ENCODE measurements around the gene CSTF2.

DNA sequence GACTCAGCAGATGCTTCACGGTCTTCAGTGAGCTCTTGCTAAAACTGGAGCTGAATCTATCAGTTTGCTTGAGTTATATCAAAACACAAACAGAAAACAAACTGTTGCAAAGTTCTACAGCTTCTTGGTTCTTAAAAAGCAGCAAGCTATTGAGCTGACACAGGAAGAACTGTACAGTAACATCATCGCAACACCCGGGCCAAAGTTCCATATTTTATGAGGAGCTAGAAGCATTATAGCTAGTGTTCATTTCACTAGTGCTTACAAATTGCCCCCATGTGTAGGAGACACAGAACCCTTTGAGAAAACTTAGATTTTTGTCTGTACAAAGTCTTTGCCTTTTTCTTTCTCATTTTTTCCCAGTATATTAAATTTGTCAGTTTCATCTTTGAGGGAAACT is 17.3 kb upstream of the CSTF2 start:
- TF ChIP-seq, protein P1, sequence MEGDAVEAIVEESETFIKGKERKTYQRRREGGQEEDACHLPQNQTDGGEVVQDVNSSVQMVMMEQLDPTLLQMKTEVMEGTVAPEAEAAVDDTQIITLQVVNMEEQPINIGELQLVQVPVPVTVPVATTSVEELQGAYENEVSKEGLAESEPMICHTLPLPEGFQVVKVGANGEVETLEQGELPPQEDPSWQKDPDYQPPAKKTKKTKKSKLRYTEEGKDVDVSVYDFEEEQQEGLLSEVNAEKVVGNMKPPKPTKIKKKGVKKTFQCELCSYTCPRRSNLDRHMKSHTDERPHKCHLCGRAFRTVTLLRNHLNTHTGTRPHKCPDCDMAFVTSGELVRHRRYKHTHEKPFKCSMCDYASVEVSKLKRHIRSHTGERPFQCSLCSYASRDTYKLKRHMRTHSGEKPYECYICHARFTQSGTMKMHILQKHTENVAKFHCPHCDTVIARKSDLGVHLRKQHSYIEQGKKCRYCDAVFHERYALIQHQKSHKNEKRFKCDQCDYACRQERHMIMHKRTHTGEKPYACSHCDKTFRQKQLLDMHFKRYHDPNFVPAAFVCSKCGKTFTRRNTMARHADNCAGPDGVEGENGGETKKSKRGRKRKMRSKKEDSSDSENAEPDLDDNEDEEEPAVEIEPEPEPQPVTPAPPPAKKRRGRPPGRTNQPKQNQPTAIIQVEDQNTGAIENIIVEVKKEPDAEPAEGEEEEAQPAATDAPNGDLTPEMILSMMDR (IDR thresholded peaks at IDR 0.05; ENCODE audit: low read depth, low read length, missing input control) = no peak
- no peak for TF ChIP-seq JUND (IDR thresholded peaks at IDR 0.05)
- no peak for TF ChIP-seq RAD21 (IDR thresholded peaks at IDR 0.05)
- TF ChIP-seq, protein P2, sequence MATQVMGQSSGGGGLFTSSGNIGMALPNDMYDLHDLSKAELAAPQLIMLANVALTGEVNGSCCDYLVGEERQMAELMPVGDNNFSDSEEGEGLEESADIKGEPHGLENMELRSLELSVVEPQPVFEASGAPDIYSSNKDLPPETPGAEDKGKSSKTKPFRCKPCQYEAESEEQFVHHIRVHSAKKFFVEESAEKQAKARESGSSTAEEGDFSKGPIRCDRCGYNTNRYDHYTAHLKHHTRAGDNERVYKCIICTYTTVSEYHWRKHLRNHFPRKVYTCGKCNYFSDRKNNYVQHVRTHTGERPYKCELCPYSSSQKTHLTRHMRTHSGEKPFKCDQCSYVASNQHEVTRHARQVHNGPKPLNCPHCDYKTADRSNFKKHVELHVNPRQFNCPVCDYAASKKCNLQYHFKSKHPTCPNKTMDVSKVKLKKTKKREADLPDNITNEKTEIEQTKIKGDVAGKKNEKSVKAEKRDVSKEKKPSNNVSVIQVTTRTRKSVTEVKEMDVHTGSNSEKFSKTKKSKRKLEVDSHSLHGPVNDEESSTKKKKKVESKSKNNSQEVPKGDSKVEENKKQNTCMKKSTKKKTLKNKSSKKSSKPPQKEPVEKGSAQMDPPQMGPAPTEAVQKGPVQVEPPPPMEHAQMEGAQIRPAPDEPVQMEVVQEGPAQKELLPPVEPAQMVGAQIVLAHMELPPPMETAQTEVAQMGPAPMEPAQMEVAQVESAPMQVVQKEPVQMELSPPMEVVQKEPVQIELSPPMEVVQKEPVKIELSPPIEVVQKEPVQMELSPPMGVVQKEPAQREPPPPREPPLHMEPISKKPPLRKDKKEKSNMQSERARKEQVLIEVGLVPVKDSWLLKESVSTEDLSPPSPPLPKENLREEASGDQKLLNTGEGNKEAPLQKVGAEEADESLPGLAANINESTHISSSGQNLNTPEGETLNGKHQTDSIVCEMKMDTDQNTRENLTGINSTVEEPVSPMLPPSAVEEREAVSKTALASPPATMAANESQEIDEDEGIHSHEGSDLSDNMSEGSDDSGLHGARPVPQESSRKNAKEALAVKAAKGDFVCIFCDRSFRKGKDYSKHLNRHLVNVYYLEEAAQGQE (IDR thresholded peaks at IDR 0.05) = no peak
- TF ChIP-seq GABPA (IDR thresholded peaks at IDR 0.05 in 1 of 2, conservative IDR thresholded peaks at IDR 0.05 in 1 of 2) = no peak
- TF ChIP-seq, protein P3, sequence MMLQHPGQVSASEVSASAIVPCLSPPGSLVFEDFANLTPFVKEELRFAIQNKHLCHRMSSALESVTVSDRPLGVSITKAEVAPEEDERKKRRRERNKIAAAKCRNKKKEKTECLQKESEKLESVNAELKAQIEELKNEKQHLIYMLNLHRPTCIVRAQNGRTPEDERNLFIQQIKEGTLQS (IDR thresholded peaks at IDR 0.05) = no peak
- no peak for TF ChIP-seq YY1 (IDR thresholded peaks at IDR 0.05)
- TF ChIP-seq SP1 (IDR thresholded peaks at IDR 0.05) = no peak
- no peak for TF ChIP-seq TAF1 (conservative IDR thresholded peaks at IDR 0.05)
- no peak for TF ChIP-seq HNF4A (conservative IDR thresholded peaks at IDR 0.05)
- no peak for TF ChIP-seq HNF4G (IDR thresholded peaks at IDR 0.05)
- no peak for TF ChIP-seq FOXA1 (IDR thresholded peaks at IDR 0.05)
- TF ChIP-seq, protein P4, sequence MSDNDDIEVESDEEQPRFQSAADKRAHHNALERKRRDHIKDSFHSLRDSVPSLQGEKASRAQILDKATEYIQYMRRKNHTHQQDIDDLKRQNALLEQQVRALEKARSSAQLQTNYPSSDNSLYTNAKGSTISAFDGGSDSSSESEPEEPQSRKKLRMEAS (IDR thresholded peaks at IDR 0.05) = no peak
